PC-9 (cell line): ENCODE results near the gene FAM163B. TPM values are rescaled to one million over a fixed set of nuclear protein-coding genes. Genes with fewer than 3 reads are reported as not detected.

Source experiments
- BruUV-seq: library from RNA; stranded (reverse); fragments of 400-500 nt; replicated peaks from 2 replicates; lab custom pipeline; 2021; lab: Mats Ljungman, UMichigan
- CTCF ChIA-PET: fragments of 300-600 bp; sonication (Branson Sonifier 250); formaldehyde crosslinking; loops from one replicate; lab custom pipeline; 2022; ENCODE audit warnings: antibody characterized with exemption; lab: Charles Lee
- POLR2A ChIA-PET: fragments of 300-600 bp; sonication (Branson Sonifier 250); formaldehyde crosslinking; loops from one replicate; lab custom pipeline; 2022; ENCODE audit warnings: antibody characterized with exemption; ENCODE audit not compliant: unreplicated experiment; lab: Charles Lee
- DNase-seq, 2 experiments: peaks; one replicate each; pipeline versions ENCODE4 v3.0.0 to v3.0.0-alpha.2; 2015 to 2022; ENCODE audit warnings: mixed read lengths in 1 of 2
- H2AFZ ChIP-seq: fragments of 200-600 bp; sonication (generic); 2 replicates; pipeline ENCODE4 v1.8.1; 2017; ENCODE audit warnings: antibody characterized with exemption
- H3F3A ChIP-seq: fragments of 200-600 bp; sonication (generic); 2 replicates; pipeline ENCODE4 v1.8.1; 2017; ENCODE audit warnings: antibody characterized with exemption, mild to moderate bottlenecking, low read depth; ENCODE audit not compliant: insufficient read depth
- H3K27ac ChIP-seq: fragments of 200-600 bp; sonication (generic); 2 replicates; pipeline ENCODE4 v1.6.1; 2016; ENCODE audit warnings: mixed run types
- H3K27me3 ChIP-seq: fragments of 200-600 bp; sonication (generic); 2 replicates; pipeline ENCODE4 v1.6.1; 2016; ENCODE audit warnings: low read depth, mixed run types; ENCODE audit not compliant: insufficient read depth
- H3K36me3 ChIP-seq: fragments of 200-600 bp; sonication (generic); 2 replicates; pipeline ENCODE4 v1.6.1; 2016; ENCODE audit warnings: low read depth, mixed run types
- H3K4me1 ChIP-seq: fragments of 200-600 bp; sonication (generic); replicated peaks from 2 replicates; pipeline ENCODE4 v1.6.1; 2016; ENCODE audit warnings: mixed run types; ENCODE audit not compliant: insufficient read depth
- H3K4me2 ChIP-seq: fragments of 200-600 bp; sonication (generic); 2 replicates; pipeline ENCODE4 v1.6.1; 2017; ENCODE audit warnings: mixed run types
- H3K4me3 ChIP-seq: fragments of 200-600 bp; sonication (generic); 2 replicates; pipeline ENCODE4 v1.6.1; 2016; ENCODE audit warnings: mixed run types
- H3K79me2 ChIP-seq: fragments of 200-600 bp; sonication (generic); 2 replicates; pipeline ENCODE4 v1.6.1; 2017; ENCODE audit warnings: low read depth, mixed run types
- H3K9me2 ChIP-seq: fragments of 200-600 bp; sonication (generic); 2 replicates; pipeline ENCODE4 v1.8.1; 2017; ENCODE audit warnings: mild to moderate bottlenecking; ENCODE audit not compliant: insufficient read depth
- H3K9me3 ChIP-seq: fragments of 200-600 bp; sonication (generic); 2 replicates; pipeline ENCODE4 v1.8.1; 2016; ENCODE audit warnings: low read depth; ENCODE audit not compliant: insufficient read depth
- H4K20me1 ChIP-seq: fragments of 200-600 bp; sonication (generic); 2 replicates; pipeline ENCODE4 v1.8.1; 2017; ENCODE audit not compliant: insufficient read depth
- CTCF ChIP-seq: fragments of 200-600 bp; sonication (generic); conservative IDR thresholded peaks from 2 replicates; pipeline ENCODE4 v1.6.1; 2017; ENCODE audit warnings: mixed run types, antibody characterized with exemption, mild to moderate bottlenecking, moderate library complexity
- EZH2 ChIP-seq: fragments of 200-600 bp; sonication (generic); IDR thresholded peaks from 2 replicates; pipeline ENCODE4 v1.8.0; 2017; ENCODE audit warnings: antibody characterized with exemption, low read depth
- intact Hi-C: fragments of 100-400 bp; cut with micrococcal nuclease; formaldehyde crosslinking; loops from one replicate; pipeline ENCODE4 v1.10.0; 2022; ENCODE audit not compliant: unreplicated experiment
- total RNA-seq: library from RNA; stranded (reverse); gene quantifications from 2 replicates; pipeline ENCODE4 v1.2.3, GENCODE V29; 2021

The FAM163B gene
- total RNA-seq, 1 experiment from 2014 or later, result not detected

GRCh38 chr9:133635098-133635497, 25.9 kb upstream of the FAM163B start:
- TF ChIP-seq EZH2, result no peak
- no peak for TF ChIP-seq CTCF
- Histone ChIP-seq H3K4me3 (no peak overlapping the region), H3K4me2 (no peak overlapping the region), H3K9me2 (no peaks in the 10 kb centered on the region), H3K27me3 (peaks cover 98% of the 10 kb centered on the region), H3F3A (no peaks in the 10 kb centered on the region), H3K9me3 (no peaks in the 10 kb centered on the region), H3K36me3 (no peaks in the 10 kb centered on the region), H3K27ac (no peak overlapping the region), H3K79me2 (no peaks in the 10 kb centered on the region), H3K4me1 (no peaks in the 10 kb centered on the region), H4K20me1 (no peaks in the 10 kb centered on the region; the same call in 1 of the 2 replicates), H2AFZ (no peak overlapping the region)
- intact Hi-C loops, result no loop called here
- no peak for DNase-seq
- ChIA-PET CTCF (no interaction called here), POLR2A (no interaction called here)
- no TSS peak for BruUV-seq

GRCh38 chr9:133634081-133634691, 25.0 kb upstream of the FAM163B start:
- Histone ChIP-seq H4K20me1 (no peaks in the 10 kb centered on the region; the same call in 1 of the 2 replicates), H3K36me3 (no peaks in the 10 kb centered on the region), H3K27ac (no peak overlapping the region), H3K4me3 (no peak overlapping the region), H3F3A (no peaks in the 10 kb centered on the region), H3K4me2 (no peak overlapping the region), H3K4me1 (no peaks in the 10 kb centered on the region), H3K79me2 (no peaks in the 10 kb centered on the region), H3K9me3 (no peaks in the 10 kb centered on the region), H2AFZ (no peak overlapping the region), H3K9me2 (no peaks in the 10 kb centered on the region), H3K27me3 (peaks cover 96% of the 10 kb centered on the region)
- DNase-seq, result no peak
- ChIA-PET POLR2A (no interaction called here), CTCF (interaction anchor here (0.6 kb wide), 1 partner anchor 1681 kb away, joined by 3 read pairs; no protein-coding TSS in a partner anchor)
- intact Hi-C loops, result no loop called here
- TF ChIP-seq EZH2, result no peak
- no peak for TF ChIP-seq CTCF
- BruUV-seq, result no TSS peak

GRCh38 chr9:133633681-133634080, 24.5 kb upstream of the FAM163B start:
- no peak for DNase-seq
- H3K27ac ChIP-seq, result no peak overlapping the region
- ChIA-PET POLR2A (interaction anchor here (0.6 kb wide), 1 partner anchor 58 kb away, joined by 16 read pairs; no protein-coding TSS in a partner anchor), CTCF (interaction anchor here (0.6 kb wide), 1 partner anchor 1680 kb away, joined by 3 read pairs; no protein-coding TSS in a partner anchor)
- H3K4me2 ChIP-seq, result no peak overlapping the region
- no peaks in the 10 kb centered on the region for H3F3A ChIP-seq
- H3K79me2 ChIP-seq, result no peaks in the 10 kb centered on the region
- H3K4me3 ChIP-seq, result no peak overlapping the region
- no peak overlapping the region for H2AFZ ChIP-seq
- H3K9me2 ChIP-seq, result no peaks in the 10 kb centered on the region
- no peak for TF ChIP-seq CTCF
- TF ChIP-seq EZH2, result no peak
- peaks cover 96% of the 10 kb centered on the region for H3K27me3 ChIP-seq
- no peaks in the 10 kb centered on the region for H3K36me3 ChIP-seq
- H3K9me3 ChIP-seq, result no peaks in the 10 kb centered on the region
- BruUV-seq, result no TSS peak
- intact Hi-C loops, result no loop called here
- no peaks in the 10 kb centered on the region; the same call in 1 of the 2 replicates for H4K20me1 ChIP-seq
- no peaks in the 10 kb centered on the region for H3K4me1 ChIP-seq
